K562 (cell line): ENCODE measurements around the gene RBM19. TPM values are rescaled to one million over a fixed set of nuclear protein-coding genes. Genes with fewer than 3 reads are reported as not detected.

Source experiments
- NR4A1 ChIP-seq, 2 experiments: fragments of 250-450 bp in 1 of 2; fragments of 450-650 bp in 1 of 2; sonication (Bioruptor Pico) in 1 of 2; IDR thresholded peaks; 2 replicates each; pipeline versions ENCODE4 v1.4.0 to v1.6.1; 2016 to 2020; ENCODE audit warnings: mild to moderate bottlenecking in 2 of 2, missing compliant biosample characterization in 1 of 2, missing genetic modification characterization in 1 of 2, moderate library complexity in 1 of 2
- SRSF1 ChIP-seq: fragments of 200-400 bp; formaldehyde crosslinking; IDR thresholded peaks from 2 replicates; pipeline ENCODE4 v1.6.1; 2017; ENCODE audit warnings: mild to moderate bottlenecking, low read depth, low read length, moderate library complexity
- TCF3 ChIP-seq: sonication (generic); formaldehyde crosslinking; IDR thresholded peaks from 2 replicates; pipeline ENCODE4 v1.4.0; 2020; ENCODE audit warnings: mild to moderate bottlenecking, missing genetic modification reagents
- THRAP3 ChIP-seq: fragments of 450-650 bp; IDR thresholded peaks from 2 replicates; pipeline ENCODE4 v1.6.1; 2016; ENCODE audit warnings: mild to moderate bottlenecking, inconsistent platforms, borderline replicate concordance
- XRCC3 ChIP-seq: fragments of 450-650 bp; IDR thresholded peaks from 2 replicates; pipeline ENCODE4 v1.6.1; 2017; ENCODE audit warnings: mild to moderate bottlenecking, moderate library complexity
- ZNF121 ChIP-seq: sonication (generic); formaldehyde crosslinking; conservative IDR thresholded peaks from 2 replicates; pipeline ENCODE4 v1.8.0; 2022; ENCODE audit warnings: missing genetic modification reagents
- ZNF140 ChIP-seq: fragments of 250-450 bp; sonication (Bioruptor Pico); IDR thresholded peaks from 2 replicates; pipeline ENCODE4 v1.8.0; 2021; ENCODE audit warnings: moderate library complexity, mild to moderate bottlenecking, inconsistent platforms
- polyA plus RNA-seq, 8 experiments: library from polyadenylated mRNA; depleted of rRNA in 4 of 8; stranded (reverse) in 5 of 8; unstranded in 3 of 8; fragments of >200 nt; fragmentation: Nextera tagmentation in 2 of 8; fragmentation: Illumina TruSeq in 1 of 8; extraction: Ambion mirVana in 2 of 8; extraction: Trizol in 1 of 8; gene quantifications; 2 replicates each; pipeline versions ENCODE4 v1.2.1 to v1.2.3, GENCODE V29; 2011 to 2014; ENCODE audit warnings: inconsistent platforms in 1 of 8, missing spikeins in 1 of 8
- total RNA-seq, 7 experiments: library from RNA; depleted of rRNA in 6 of 7; stranded (reverse); fragments of >200 nt in 6 of 7; fragmentation: Illumina TruSeq in 2 of 7; extraction: Trizol in 2 of 7; gene quantifications; 2 replicates each; pipeline versions ENCODE4 v1.2.1 to v1.2.3, GENCODE V29; 2011 to 2021; ENCODE audit warnings: low replicate concordance in 1 of 7
- TF ChIP-seq, protein P1 (sequence below): sonication (generic); formaldehyde crosslinking; IDR thresholded peaks from 2 replicates; pipeline ENCODE4 v1.8.1; 2023; ENCODE audit warnings: mild to moderate bottlenecking, missing genetic modification reagents
- TF ChIP-seq, protein P2 (sequence below): sonication (generic); formaldehyde crosslinking; IDR thresholded peaks from 2 replicates; pipeline ENCODE4 v1.8.1; 2022; ENCODE audit warnings: missing genetic modification reagents
- TF ChIP-seq, protein P3 (sequence below): conservative IDR thresholded peaks from 2 replicates; pipeline ENCODE4 v1.6.1; 2011; ENCODE audit warnings: low read depth, mild to moderate bottlenecking, low read length; ENCODE audit not compliant: control insufficient read depth
- TF ChIP-seq, protein P4 (sequence below): sonication (generic); formaldehyde crosslinking; IDR thresholded peaks from 2 replicates; pipeline ENCODE4 v1.8.0; 2023; ENCODE audit warnings: mild to moderate bottlenecking, missing genetic modification reagents
- TF ChIP-seq, protein P5 (sequence below): sonication (generic); formaldehyde crosslinking; IDR thresholded peaks from 2 replicates; pipeline ENCODE4 v1.8.0; 2022; ENCODE audit warnings: mild to moderate bottlenecking, missing genetic modification reagents

The RBM19 gene
- total and polyA plus RNA-seq, 9 of the 15 experiments (the other 6 are each of a cell fraction or from before 2014, with no cell fraction given): 16.0 to 58.4 (median 37.9) TPM

DNA sequence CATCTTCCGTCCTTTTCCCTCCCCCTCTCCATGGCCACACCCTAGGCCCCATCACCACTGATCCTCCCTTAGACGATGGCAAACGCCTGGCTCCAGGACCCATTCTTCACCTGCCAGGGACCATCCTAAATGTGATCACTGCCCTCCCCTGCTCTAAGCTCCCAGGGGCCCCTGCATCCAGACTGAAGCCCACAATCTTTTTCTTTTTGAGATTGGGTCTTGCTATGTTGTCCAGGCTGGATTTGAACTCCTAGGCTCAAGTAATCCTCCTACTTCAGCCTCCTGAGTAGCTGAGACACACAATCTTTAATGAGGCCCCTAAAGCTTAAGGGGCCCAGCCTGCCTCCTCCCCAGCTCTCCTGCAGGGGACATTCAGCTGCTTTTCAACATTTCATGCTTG, 15.3 kb downstream of the RBM19 start (continued):
- TF ChIP-seq, protein P1, sequence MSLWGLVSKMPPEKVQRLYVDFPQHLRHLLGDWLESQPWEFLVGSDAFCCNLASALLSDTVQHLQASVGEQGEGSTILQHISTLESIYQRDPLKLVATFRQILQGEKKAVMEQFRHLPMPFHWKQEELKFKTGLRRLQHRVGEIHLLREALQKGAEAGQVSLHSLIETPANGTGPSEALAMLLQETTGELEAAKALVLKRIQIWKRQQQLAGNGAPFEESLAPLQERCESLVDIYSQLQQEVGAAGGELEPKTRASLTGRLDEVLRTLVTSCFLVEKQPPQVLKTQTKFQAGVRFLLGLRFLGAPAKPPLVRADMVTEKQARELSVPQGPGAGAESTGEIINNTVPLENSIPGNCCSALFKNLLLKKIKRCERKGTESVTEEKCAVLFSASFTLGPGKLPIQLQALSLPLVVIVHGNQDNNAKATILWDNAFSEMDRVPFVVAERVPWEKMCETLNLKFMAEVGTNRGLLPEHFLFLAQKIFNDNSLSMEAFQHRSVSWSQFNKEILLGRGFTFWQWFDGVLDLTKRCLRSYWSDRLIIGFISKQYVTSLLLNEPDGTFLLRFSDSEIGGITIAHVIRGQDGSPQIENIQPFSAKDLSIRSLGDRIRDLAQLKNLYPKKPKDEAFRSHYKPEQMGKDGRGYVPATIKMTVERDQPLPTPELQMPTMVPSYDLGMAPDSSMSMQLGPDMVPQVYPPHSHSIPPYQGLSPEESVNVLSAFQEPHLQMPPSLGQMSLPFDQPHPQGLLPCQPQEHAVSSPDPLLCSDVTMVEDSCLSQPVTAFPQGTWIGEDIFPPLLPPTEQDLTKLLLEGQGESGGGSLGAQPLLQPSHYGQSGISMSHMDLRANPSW (CRISPR knock-in tag): no peak
- TF ChIP-seq ZNF140 (no peak), TCF3 (no peak), ZNF121 (CRISPR knock-in tag) (no peak), THRAP3 (no peak), SRSF1 (no peak), XRCC3 (no peak), NR4A1 (CRISPR knock-in tag; IDR thresholded peaks at IDR 0.05) (no peak), NR4A1 (tag; IDR thresholded peaks at IDR 0.05) (no peak)
- TF ChIP-seq, protein P2, sequence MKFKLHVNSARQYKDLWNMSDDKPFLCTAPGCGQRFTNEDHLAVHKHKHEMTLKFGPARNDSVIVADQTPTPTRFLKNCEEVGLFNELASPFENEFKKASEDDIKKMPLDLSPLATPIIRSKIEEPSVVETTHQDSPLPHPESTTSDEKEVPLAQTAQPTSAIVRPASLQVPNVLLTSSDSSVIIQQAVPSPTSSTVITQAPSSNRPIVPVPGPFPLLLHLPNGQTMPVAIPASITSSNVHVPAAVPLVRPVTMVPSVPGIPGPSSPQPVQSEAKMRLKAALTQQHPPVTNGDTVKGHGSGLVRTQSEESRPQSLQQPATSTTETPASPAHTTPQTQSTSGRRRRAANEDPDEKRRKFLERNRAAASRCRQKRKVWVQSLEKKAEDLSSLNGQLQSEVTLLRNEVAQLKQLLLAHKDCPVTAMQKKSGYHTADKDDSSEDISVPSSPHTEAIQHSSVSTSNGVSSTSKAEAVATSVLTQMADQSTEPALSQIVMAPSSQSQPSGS (CRISPR knock-in tag): no peak
- TF ChIP-seq, protein P3, sequence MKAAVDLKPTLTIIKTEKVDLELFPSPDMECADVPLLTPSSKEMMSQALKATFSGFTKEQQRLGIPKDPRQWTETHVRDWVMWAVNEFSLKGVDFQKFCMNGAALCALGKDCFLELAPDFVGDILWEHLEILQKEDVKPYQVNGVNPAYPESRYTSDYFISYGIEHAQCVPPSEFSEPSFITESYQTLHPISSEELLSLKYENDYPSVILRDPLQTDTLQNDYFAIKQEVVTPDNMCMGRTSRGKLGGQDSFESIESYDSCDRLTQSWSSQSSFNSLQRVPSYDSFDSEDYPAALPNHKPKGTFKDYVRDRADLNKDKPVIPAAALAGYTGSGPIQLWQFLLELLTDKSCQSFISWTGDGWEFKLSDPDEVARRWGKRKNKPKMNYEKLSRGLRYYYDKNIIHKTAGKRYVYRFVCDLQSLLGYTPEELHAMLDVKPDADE: no peak
- TF ChIP-seq, protein P4, sequence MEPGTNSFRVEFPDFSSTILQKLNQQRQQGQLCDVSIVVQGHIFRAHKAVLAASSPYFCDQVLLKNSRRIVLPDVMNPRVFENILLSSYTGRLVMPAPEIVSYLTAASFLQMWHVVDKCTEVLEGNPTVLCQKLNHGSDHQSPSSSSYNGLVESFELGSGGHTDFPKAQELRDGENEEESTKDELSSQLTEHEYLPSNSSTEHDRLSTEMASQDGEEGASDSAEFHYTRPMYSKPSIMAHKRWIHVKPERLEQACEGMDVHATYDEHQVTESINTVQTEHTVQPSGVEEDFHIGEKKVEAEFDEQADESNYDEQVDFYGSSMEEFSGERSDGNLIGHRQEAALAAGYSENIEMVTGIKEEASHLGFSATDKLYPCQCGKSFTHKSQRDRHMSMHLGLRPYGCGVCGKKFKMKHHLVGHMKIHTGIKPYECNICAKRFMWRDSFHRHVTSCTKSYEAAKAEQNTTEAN: no peak
- TF ChIP-seq, protein P5, sequence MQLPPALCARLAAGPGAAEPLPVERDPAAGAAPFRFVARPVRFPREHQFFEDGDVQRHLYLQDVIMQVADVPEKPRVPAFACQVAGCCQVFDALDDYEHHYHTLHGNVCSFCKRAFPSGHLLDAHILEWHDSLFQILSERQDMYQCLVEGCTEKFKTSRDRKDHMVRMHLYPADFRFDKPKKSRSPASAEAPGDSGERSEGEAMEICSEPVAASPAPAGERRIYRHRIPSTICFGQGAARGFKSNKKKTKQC: no peak
